ENCODE data around the gene NID2.

The NID2 gene, protein sequence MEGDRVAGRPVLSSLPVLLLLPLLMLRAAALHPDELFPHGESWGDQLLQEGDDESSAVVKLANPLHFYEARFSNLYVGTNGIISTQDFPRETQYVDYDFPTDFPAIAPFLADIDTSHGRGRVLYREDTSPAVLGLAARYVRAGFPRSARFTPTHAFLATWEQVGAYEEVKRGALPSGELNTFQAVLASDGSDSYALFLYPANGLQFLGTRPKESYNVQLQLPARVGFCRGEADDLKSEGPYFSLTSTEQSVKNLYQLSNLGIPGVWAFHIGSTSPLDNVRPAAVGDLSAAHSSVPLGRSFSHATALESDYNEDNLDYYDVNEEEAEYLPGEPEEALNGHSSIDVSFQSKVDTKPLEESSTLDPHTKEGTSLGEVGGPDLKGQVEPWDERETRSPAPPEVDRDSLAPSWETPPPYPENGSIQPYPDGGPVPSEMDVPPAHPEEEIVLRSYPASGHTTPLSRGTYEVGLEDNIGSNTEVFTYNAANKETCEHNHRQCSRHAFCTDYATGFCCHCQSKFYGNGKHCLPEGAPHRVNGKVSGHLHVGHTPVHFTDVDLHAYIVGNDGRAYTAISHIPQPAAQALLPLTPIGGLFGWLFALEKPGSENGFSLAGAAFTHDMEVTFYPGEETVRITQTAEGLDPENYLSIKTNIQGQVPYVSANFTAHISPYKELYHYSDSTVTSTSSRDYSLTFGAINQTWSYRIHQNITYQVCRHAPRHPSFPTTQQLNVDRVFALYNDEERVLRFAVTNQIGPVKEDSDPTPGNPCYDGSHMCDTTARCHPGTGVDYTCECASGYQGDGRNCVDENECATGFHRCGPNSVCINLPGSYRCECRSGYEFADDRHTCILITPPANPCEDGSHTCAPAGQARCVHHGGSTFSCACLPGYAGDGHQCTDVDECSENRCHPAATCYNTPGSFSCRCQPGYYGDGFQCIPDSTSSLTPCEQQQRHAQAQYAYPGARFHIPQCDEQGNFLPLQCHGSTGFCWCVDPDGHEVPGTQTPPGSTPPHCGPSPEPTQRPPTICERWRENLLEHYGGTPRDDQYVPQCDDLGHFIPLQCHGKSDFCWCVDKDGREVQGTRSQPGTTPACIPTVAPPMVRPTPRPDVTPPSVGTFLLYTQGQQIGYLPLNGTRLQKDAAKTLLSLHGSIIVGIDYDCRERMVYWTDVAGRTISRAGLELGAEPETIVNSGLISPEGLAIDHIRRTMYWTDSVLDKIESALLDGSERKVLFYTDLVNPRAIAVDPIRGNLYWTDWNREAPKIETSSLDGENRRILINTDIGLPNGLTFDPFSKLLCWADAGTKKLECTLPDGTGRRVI (N-terminal part only)

GRCh38 chr14:52068615-52069306 lies at the start of gene NID2:
NID2 (minus strand) TSS chr14:52069059; CDS start chr14:52068994, 65 bp downstream.
- peak; percentile 57 for DNase-seq

GRCh38 chr14:52117111-52117832 lies 48.4 kb upstream of the NID2 start:
- DNase-seq: no peak

GRCh38 chr14:52115286-52115685 lies 46.4 kb upstream of the NID2 start:
- DNase-seq: no peak

GRCh38 chr14:52112336-52113018 lies 43.6 kb upstream of the NID2 start:
- DNase-seq: no peak

DNA sequence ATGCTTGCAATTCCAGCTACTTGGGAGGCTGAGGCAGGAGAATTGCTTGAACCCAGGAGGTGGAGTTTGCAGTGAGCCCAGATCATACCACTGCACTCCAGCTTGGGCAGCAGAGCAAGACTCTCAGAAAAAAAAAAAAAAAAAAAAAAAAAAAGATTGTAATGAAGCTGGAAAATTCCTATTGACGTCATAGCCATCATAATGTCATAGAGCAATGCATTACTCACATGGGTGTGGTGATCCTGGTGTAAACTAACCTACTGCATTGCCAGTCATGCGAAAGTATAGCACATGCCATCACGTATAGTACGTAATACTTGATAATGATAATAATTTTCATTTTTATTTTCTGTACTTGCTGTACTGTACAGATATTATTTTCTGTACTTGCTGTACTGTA lies 42.7 kb upstream of the NID2 start:
- peak; percentile 4 for DNase-seq

DNA sequence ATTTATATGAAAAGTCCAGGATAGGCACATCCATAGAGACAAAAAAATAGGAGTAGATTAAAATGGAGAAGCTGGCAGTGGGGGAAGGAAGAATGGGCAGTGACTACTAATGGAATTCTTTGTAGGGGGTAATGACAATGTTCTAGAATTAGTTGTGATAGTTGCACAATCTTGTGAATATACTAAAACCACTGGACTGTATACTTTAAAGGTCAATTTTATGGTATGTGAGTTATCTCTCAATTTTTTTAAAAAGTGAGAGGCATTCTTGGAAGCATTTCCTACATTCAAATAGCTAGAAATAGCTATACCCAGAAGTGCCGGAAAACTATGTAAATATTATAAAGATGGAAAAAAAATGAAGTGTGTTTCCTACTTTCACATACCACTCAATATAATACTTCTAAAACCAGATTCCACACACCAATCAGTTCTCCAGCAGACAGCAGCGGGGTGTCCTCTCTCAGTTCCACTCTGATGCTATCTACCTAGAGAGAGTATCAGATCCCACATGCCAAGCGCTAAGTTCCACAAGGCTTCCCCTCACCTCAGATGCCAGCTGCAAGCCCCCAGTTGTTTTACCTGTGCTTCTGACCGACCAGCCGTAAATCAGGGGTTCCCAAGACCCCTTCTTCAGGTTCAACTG lies 41.7 kb upstream of the NID2 start:
- no peak for DNase-seq

- no peak for DNase-seq
Measured at GRCh38 chr14:52108823-52109222, 40.0 kb upstream of the NID2 start.

DNA sequence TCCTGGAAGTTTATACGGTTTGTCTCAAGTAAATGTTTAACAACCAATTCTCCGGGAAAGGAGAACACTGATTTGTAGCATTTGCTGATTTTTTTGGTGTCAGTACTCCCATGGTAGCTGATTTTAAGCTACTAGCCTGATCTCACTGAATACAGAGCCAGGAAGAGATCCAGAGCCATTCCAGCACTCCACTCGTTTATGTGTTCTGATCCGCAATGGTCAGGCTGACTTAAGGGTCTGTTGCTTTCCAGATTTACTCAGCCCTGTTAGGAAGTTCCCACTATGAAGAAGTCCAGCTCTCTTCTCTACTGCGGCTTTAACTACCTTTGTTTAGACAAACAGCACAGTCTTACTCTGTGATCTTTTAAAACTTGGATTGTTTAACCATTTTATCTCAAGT lies 38.0 kb upstream of the NID2 start:
- DNase-seq: no peak

- DNase-seq: no peak
Measured at GRCh38 chr14:52103416-52103815, 34.6 kb upstream of the NID2 start.

GRCh38 chr14:52095794-52096193 lies 26.9 kb upstream of the NID2 start:
- no peak for DNase-seq

GRCh38 chr14:52095336-52095735 lies 26.5 kb upstream of the NID2 start:
- DNase-seq: no peak

GRCh38 chr14:52094546-52095271 lies 25.9 kb upstream of the NID2 start:
- DNase-seq: no peak

GRCh38 chr14:52091928-52092327 lies 23.1 kb upstream of the NID2 start:
- DNase-seq: no peak

GRCh38 chr14:52090936-52091335 lies 22.1 kb upstream of the NID2 start:
- DNase-seq: no peak

- no peak for DNase-seq
Measured at GRCh38 chr14:52089218-52089617, 20.4 kb upstream of the NID2 start.

GRCh38 chr14:52086711-52087110 lies 17.9 kb upstream of the NID2 start:
- DNase-seq: no peak

DNA sequence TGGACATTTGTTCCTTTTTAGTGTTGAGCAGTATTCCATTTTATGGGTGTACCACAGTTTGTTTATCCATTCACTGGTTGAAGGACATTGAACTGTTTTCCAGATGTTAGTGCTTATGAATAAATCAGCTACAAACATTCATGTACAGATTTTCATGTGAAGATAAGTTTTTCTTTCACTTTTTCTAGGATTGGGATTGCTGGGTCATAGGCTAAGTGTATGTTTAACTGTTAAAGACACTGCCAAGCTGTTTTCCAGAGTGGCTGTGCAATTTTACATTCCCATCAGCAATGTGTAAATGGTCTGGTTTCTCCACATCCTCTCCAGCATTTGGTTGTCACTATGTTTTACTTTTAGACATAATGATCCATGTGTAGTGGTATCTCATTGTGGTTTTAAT lies 14.0 kb upstream of the NID2 start:
- DNase-seq: no peak

GRCh38 chr14:52081964-52082363 lies 13.1 kb upstream of the NID2 start:
- no peak for DNase-seq

GRCh38 chr14:52080808-52081755 lies 12.2 kb upstream of the NID2 start:
- DNase-seq: no peak

Measured in DMS53 (cell line).